Neutrophil (primary cell): Measurements from ENCODE around the gene GMDS.

ENCODE experiments used
- H3K27ac ChIP-seq: fragments of 200-600 bp; sonication (generic); 2 replicates; pipeline ENCODE4 v1.5.1; 2016; ENCODE audit warnings: mild to moderate bottlenecking, moderate library complexity
- H3K27me3 ChIP-seq: fragments of 200-600 bp; sonication (generic); 2 replicates; pipeline ENCODE4 v1.6.0; 2016; ENCODE audit warnings: mild to moderate bottlenecking
- H3K36me3 ChIP-seq: fragments of 200-600 bp; sonication (generic); 2 replicates; pipeline ENCODE4 v1.5.1; 2017
- H3K4me1 ChIP-seq, 2 experiments: fragments of 200-600 bp in 1 of 2; sonication (generic) in 1 of 2; 1 replicate in 1 of 2; 2 replicates in 1 of 2; pipeline versions ENCODE4 v1.5.1 to v1.6.1; 2013 to 2016; ENCODE audit warnings: low read depth in 1 of 2, low read length in 1 of 2, mild to moderate bottlenecking in 1 of 2, moderate library complexity in 1 of 2; ENCODE audit not compliant: control insufficient read depth in 1 of 2, insufficient read depth in 1 of 2
- H3K4me3 ChIP-seq, 2 experiments: fragments of 200-600 bp in 1 of 2; sonication (generic) in 1 of 2; 1 replicate in 1 of 2; 2 replicates in 1 of 2; pipeline ENCODE4 v1.5.1; 2013 to 2016; ENCODE audit warnings: low read depth in 1 of 2, low read length in 1 of 2, mild to moderate bottlenecking in 1 of 2, moderate library complexity in 1 of 2
- H3K9me3 ChIP-seq: fragments of 200-600 bp; sonication (generic); 2 replicates; pipeline ENCODE4 v1.5.1; 2016
- TF ChIP-seq, protein P1 (sequence below): fragments of 200-600 bp; sonication (generic); IDR thresholded peaks from 2 replicates; pipeline ENCODE4 v1.5.1; 2016; ENCODE audit warnings: antibody characterized with exemption

Gene GMDS

DNA sequence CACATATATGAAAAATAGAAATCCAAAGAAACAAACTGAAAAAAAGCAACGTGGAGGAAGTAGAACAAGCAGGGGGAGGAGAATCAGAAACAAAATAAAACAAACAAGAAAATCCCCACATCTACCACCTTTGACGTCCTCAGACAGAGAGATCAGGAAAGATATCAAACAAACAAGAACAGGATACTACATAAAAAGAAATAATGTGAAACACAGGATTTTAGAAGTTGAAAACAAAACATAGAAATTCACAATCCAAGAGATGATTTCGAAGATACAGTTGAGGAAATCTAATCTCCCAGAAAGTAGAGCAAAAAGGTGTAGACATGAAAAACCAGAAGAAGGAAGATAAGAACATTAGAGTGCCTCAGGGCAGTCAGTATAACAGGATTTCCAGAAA, 514.5 kb downstream of the GMDS start:
- TF ChIP-seq, protein P1, sequence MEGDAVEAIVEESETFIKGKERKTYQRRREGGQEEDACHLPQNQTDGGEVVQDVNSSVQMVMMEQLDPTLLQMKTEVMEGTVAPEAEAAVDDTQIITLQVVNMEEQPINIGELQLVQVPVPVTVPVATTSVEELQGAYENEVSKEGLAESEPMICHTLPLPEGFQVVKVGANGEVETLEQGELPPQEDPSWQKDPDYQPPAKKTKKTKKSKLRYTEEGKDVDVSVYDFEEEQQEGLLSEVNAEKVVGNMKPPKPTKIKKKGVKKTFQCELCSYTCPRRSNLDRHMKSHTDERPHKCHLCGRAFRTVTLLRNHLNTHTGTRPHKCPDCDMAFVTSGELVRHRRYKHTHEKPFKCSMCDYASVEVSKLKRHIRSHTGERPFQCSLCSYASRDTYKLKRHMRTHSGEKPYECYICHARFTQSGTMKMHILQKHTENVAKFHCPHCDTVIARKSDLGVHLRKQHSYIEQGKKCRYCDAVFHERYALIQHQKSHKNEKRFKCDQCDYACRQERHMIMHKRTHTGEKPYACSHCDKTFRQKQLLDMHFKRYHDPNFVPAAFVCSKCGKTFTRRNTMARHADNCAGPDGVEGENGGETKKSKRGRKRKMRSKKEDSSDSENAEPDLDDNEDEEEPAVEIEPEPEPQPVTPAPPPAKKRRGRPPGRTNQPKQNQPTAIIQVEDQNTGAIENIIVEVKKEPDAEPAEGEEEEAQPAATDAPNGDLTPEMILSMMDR = no peak
- Histone ChIP-seq H3K4me3 (no peak overlapping the region), H3K27me3 (no peaks in the 10 kb centered on the region), H3K36me3 (no peaks in the 10 kb centered on the region), H3K27ac (no peak overlapping the region), H3K4me1 (peaks cover 10% of the 10 kb centered on the region in 2 experiments), H3K9me3 (no peaks in the 10 kb centered on the region)

- H3K36me3 ChIP-seq = no peaks in the 10 kb centered on the region
- no peak overlapping the region for H3K27ac ChIP-seq
- H3K4me3 ChIP-seq = no peak overlapping the region
- TF ChIP-seq, protein P1 = no peak
- no peaks in the 10 kb centered on the region for H3K9me3 ChIP-seq
- peaks cover 17 to 18% of the 10 kb centered on the region in 2 experiments for H3K4me1 ChIP-seq
- no peaks in the 10 kb centered on the region for H3K27me3 ChIP-seq
Measured at GRCh38 chr6:1729750-1730140, 515.7 kb downstream of the GMDS start.

DNA sequence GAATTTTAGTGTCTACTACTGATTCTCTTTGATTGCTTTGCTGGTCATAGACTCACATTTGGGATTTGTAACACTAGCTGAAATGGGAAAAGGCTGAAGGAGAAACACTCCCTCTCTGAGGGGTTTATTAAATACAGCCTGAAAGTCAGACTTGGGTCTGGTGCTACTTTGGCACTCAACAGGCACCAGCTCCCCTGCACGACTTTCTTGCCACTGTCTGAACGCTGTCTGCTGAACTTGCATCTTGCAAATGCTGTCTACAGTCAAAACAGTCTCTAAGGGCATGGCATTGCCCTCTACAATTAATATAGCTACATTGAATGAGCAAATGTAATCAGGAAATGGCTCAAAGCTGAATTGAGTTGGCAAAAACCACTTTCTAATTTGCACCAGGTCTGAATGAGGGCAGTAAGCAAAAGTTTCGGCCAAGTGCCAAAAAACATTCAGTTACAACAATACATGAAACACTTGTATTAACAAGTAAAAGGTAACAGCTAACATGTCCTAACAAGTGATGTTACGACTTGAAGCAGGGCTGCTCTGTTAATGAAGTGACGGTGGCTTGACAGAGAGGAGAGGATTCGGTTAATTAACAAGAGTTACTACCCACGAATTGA, 516.2 kb downstream of the GMDS start:
- TF ChIP-seq, protein P1 = no peak
- H3K4me3 ChIP-seq = no peak overlapping the region

GRCh38 chr6:1726341-1726768, 519.0 kb downstream of the GMDS start:
- TF ChIP-seq, protein P1 = no peak
- Histone ChIP-seq H3K4me1 (peaks cover 25 to 26% of the 10 kb centered on the region in 2 experiments), H3K27ac (no peak overlapping the region), H3K9me3 (no peaks in the 10 kb centered on the region), H3K27me3 (no peaks in the 10 kb centered on the region), H3K36me3 (no peaks in the 10 kb centered on the region), H3K4me3 (no peak overlapping the region)

More for the DNA sequence above, 516.2 kb downstream of the GMDS start:
- H3K4me1 ChIP-seq = peaks cover 22 to 23% of the 10 kb centered on the region in 2 experiments
- H3K27me3 ChIP-seq = no peaks in the 10 kb centered on the region
- H3K27ac ChIP-seq = no peak overlapping the region
- no peaks in the 10 kb centered on the region for H3K36me3 ChIP-seq
- no peaks in the 10 kb centered on the region for H3K9me3 ChIP-seq

DNA sequence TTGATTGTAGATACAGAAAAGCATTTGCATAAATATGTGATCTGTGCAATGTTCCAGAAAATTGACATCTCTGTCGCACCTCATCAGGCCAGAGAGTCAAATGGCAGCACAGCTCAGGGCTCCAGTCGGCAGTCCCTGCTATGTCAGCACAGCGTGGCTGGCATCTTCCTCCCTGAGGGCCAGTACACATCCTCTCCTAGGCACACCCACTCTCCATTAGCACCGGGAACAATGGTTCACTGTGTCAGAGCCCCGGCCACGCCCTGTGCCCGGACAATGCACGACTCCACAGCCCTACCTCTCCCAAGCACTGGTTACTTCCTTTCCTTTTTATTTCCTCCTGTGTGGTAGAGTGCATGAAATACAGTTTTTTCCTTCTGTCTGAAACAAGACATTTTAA, 520.8 kb downstream of the GMDS start:
- H3K36me3 ChIP-seq = no peaks in the 10 kb centered on the region

More for the DNA sequence above, 520.8 kb downstream of the GMDS start:
- Histone ChIP-seq H3K9me3 (no peaks in the 10 kb centered on the region), H3K27ac (peak overlapping the region; percentile 78), H3K4me3 (peak overlapping the region; percentile 35 to 37), H3K4me1 (peaks cover 25 to 26% of the 10 kb centered on the region in 2 experiments), H3K27me3 (no peaks in the 10 kb centered on the region)
- TF ChIP-seq, protein P1 = no peak
